WTC11 (cell line): ENCODE measurements around the gene LEKR1. TPM values are rescaled to one million over a fixed set of nuclear protein-coding genes. Genes with fewer than 3 reads are reported as not detected.

Experiments used
- ATAC-seq: fragments of 200-7000 bp; cut with Tn5 transposase; 2 replicates; pipeline ENCODE4 v1.10.0; 2021; ENCODE audit warnings: mild to moderate bottlenecking, moderate library complexity
- CTCF ChIA-PET: fragments of 300-600 bp; sonication (Branson Sonifier 250); formaldehyde crosslinking; loops from one replicate; lab custom pipeline; 2021; ENCODE audit warnings: antibody characterized with exemption; lab: Charles Lee
- POLR2A ChIA-PET: fragments of 350-600 bp; sonication (Branson Sonifier 250); formaldehyde crosslinking; loops from one replicate; lab custom pipeline; 2021; ENCODE audit warnings: antibody characterized with exemption; lab: Charles Lee
- DNase-seq: peaks from one replicate; pipeline ENCODE4 v3.0.0; 2021; ENCODE audit warnings: low spot score
- H3K27ac Mint-ChIP-seq: 2 replicates; pipeline ENCODE4 v1.8.0; 2021; ENCODE audit warnings: mixed read lengths
- H3K27me3 Mint-ChIP-seq: 2 replicates; pipeline ENCODE4 v1.8.0; 2021; ENCODE audit warnings: low read depth, mild to moderate bottlenecking, moderate library complexity, mixed read lengths
- H3K36me3 Mint-ChIP-seq: 2 replicates; pipeline ENCODE4 v1.8.0; 2021; ENCODE audit warnings: mixed read lengths
- H3K4me1 Mint-ChIP-seq: 2 replicates; pipeline ENCODE4 v1.8.0; 2022; ENCODE audit warnings: mixed read lengths
- H3K4me3 Mint-ChIP-seq: 2 replicates; pipeline ENCODE4 v1.8.0; 2021; ENCODE audit warnings: mild to moderate bottlenecking, moderate library complexity, mixed read lengths
- H3K9me3 Mint-ChIP-seq: 2 replicates; pipeline ENCODE4 v1.8.0; 2021; ENCODE audit warnings: mixed read lengths
- AFF4 ChIP-seq: sonication (generic); formaldehyde crosslinking; IDR thresholded peaks from 2 replicates; pipeline ENCODE4 v1.8.1; 2023; ENCODE audit warnings: mild to moderate bottlenecking, missing genetic modification reagents, borderline replicate concordance
- ATF6 ChIP-seq: sonication (generic); formaldehyde crosslinking; IDR thresholded peaks from 2 replicates; pipeline ENCODE4 v1.8.1; 2023; ENCODE audit warnings: mild to moderate bottlenecking, missing genetic modification reagents
- CBFB ChIP-seq: sonication (generic); formaldehyde crosslinking; IDR thresholded peaks from 2 replicates; pipeline ENCODE4 v1.8.1; 2022; ENCODE audit warnings: mild to moderate bottlenecking, low read depth, missing genetic modification reagents
- CREB1 ChIP-seq: sonication (generic); formaldehyde crosslinking; IDR thresholded peaks from 2 replicates; pipeline ENCODE4 v1.8.0; 2023; ENCODE audit warnings: mild to moderate bottlenecking, missing genetic modification reagents
- EMX1 ChIP-seq: fragments of 250-450 bp; sonication (Bioruptor Pico); IDR thresholded peaks from 2 replicates; pipeline ENCODE4 v1.8.0; 2021; ENCODE audit warnings: mild to moderate bottlenecking
- GABPB1 ChIP-seq: sonication (generic); formaldehyde crosslinking; IDR thresholded peaks from 2 replicates; pipeline ENCODE4 v1.8.1; 2023; ENCODE audit warnings: mild to moderate bottlenecking, missing genetic modification reagents
- HMGA2 ChIP-seq: fragments of 250-450 bp; sonication (Bioruptor Pico); IDR thresholded peaks from 2 replicates; pipeline ENCODE4 v1.4.0; 2021; ENCODE audit warnings: mild to moderate bottlenecking, moderate library complexity
- MLX ChIP-seq: sonication (generic); formaldehyde crosslinking; IDR thresholded peaks from 2 replicates; pipeline ENCODE4 v1.8.1; 2023; ENCODE audit warnings: mild to moderate bottlenecking, missing genetic modification reagents, moderate library complexity
- NFE2L1 ChIP-seq: sonication (generic); formaldehyde crosslinking; IDR thresholded peaks from 2 replicates; pipeline ENCODE4 v1.8.1; 2023; ENCODE audit warnings: missing genetic modification reagents
- PREB ChIP-seq: sonication (generic); formaldehyde crosslinking; IDR thresholded peaks from 2 replicates; pipeline ENCODE4 v1.8.1; 2022; ENCODE audit warnings: mild to moderate bottlenecking, missing genetic modification reagents, moderate library complexity, borderline replicate concordance
- RORB ChIP-seq: fragments of 250-450 bp; sonication (Bioruptor Pico); IDR thresholded peaks from 2 replicates; pipeline ENCODE4 v1.9.0; 2021; ENCODE audit warnings: mild to moderate bottlenecking
- STAT6 ChIP-seq: sonication (generic); formaldehyde crosslinking; conservative IDR thresholded peaks from 2 replicates; pipeline ENCODE4 v1.8.1; 2023; ENCODE audit warnings: mild to moderate bottlenecking, low read depth, missing genetic modification reagents, moderate library complexity
- TEAD4 ChIP-seq: sonication (generic); formaldehyde crosslinking; IDR thresholded peaks from 2 replicates; pipeline ENCODE4 v1.8.0; 2022; ENCODE audit warnings: mild to moderate bottlenecking, missing genetic modification reagents
- TP53 ChIP-seq: sonication (generic); formaldehyde crosslinking; IDR thresholded peaks from 2 replicates; pipeline ENCODE4 v1.8.1; 2023; ENCODE audit warnings: mild to moderate bottlenecking, missing genetic modification reagents
- USF1 ChIP-seq: sonication (generic); formaldehyde crosslinking; IDR thresholded peaks from 2 replicates; pipeline ENCODE4 v1.8.0; 2022; ENCODE audit warnings: mild to moderate bottlenecking, missing genetic modification reagents
- ZBTB21 ChIP-seq: sonication (generic); formaldehyde crosslinking; IDR thresholded peaks from 2 replicates; pipeline ENCODE4 v1.8.1; 2023; ENCODE audit warnings: mild to moderate bottlenecking, missing genetic modification reagents, borderline replicate concordance
- ZMAT4 ChIP-seq: fragments of 250-450 bp; sonication (Bioruptor Pico); IDR thresholded peaks from 2 replicates; pipeline ENCODE4 v1.9.0; 2021; ENCODE audit warnings: mild to moderate bottlenecking
- ZNF281 ChIP-seq: sonication (generic); formaldehyde crosslinking; IDR thresholded peaks from 2 replicates; pipeline ENCODE4 v1.8.0; 2023; ENCODE audit warnings: mild to moderate bottlenecking, missing genetic modification reagents
- total RNA-seq: library from RNA; stranded (reverse); gene quantifications from 3 replicates; pipeline ENCODE4 v1.2.3, GENCODE V29; 2021

Gene LEKR1
- total RNA-seq, 1 experiment from 2014 or later = 0.09 TPM

GRCh38 chr3:156865732-156866131 lies 39.6 kb downstream of the LEKR1 start (continued):
- TF ChIP-seq AFF4 (CRISPR knock-in tag) = no peak
- no peak for TF ChIP-seq ZNF281 (CRISPR knock-in tag)
- TF ChIP-seq MLX (CRISPR knock-in tag) = no peak

- ChIA-PET POLR2A (no interaction called here), CTCF (no interaction called here)
- no peaks in the 10 kb centered on the region; the same call in 1 of the 2 replicates for H3K27me3 Mint-ChIP-seq
- H3K27ac Mint-ChIP-seq = no peak overlapping the region
- no peaks in the 10 kb centered on the region for H3K36me3 Mint-ChIP-seq
- H3K4me3 Mint-ChIP-seq = no peak overlapping the region
- H3K4me1 Mint-ChIP-seq = no peaks in the 10 kb centered on the region
- no peak for DNase-seq
- H3K9me3 Mint-ChIP-seq = peaks cover 7% of the 10 kb centered on the region
- no peak for ATAC-seq
- TF ChIP-seq TP53 (CRISPR knock-in tag) (no peak), CREB1 (no peak), TEAD4 (no peak), EMX1 (CRISPR knock-in tag) (no peak), ZNF281 (CRISPR knock-in tag) (no peak), ATF6 (no peak), STAT6 (no peak), USF1 (CRISPR knock-in tag) (no peak), NFE2L1 (CRISPR knock-in tag) (no peak), ZBTB21 (CRISPR knock-in tag) (no peak), RORB (CRISPR knock-in tag) (no peak), GABPB1 (no peak), CBFB (CRISPR knock-in tag) (no peak), ZMAT4 (CRISPR knock-in tag) (no peak), PREB (CRISPR knock-in tag) (no peak), HMGA2 (CRISPR knock-in tag) (no peak)
These were observed 41.0 kb downstream of the LEKR1 start for GRCh38 chr3:156867174-156867573.
